ENCODE data around the gene C1orf167.

The C1orf167 gene

DNA sequence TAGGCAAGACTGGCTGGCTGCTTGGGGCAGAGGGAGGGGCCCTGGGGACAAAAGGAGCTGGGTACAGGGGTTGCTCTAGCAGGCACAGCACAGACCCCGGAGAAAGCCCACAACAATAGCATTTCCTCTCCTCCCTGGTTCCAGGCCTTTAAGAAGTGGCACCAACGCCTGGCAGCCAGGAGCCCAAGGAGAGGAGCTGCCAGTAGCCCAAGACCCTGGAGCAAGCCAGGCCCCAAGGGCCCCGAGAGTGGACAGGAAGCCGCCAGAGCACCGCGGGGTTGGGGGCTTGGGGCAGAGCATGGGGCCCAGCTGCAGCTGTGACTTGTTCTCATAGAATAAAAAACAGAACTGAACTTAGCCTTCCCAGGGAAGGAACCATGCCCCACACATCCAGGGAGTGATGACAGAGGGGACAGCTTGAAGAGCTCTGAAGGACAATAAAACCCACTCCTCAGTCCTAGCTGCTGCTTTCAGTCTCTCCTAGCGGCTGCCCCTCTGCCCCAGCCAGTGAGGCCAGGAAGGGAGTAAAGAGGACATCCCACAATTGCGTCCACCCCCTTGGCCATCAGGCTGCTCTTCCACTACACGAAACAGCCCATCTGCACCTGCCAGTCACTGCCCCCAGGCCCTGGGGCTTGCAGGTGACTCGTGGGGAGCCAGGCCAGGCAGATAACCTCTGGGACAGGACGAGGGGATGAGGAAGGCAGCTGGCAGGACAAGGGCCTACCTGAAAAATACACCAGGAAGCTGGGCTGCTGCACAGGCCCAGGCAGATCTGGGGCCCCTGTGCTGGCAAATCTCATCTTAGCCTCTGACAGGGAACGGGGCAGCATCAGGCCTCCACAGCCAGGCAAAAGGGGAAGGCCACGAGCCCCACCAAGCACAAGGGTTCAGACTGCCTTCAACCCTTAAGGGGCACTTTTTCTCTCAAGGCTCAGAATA is 27.4 kb downstream of the C1orf167 start:
- Histone ChIP-seq H4K20me1 (ENCODE audit: insufficient read depth, low read length) (no peaks in the 10 kb centered on the region), H3K36me3 (replicated peaks; ENCODE audit: insufficient read depth, low read length) (no peaks in the 10 kb centered on the region), H3K4me3 (ENCODE audit: low read length) (no peak overlapping the region), H3K9me2 (replicated peaks; ENCODE audit: insufficient read depth, low read length) (no peaks in the 10 kb centered on the region), H3K4me1 (ENCODE audit: low read length) (peaks cover 6% of the 10 kb centered on the region), H3F3A (ENCODE audit: insufficient read depth, low read length) (peaks cover 6% of the 10 kb centered on the region), H3K27ac (ENCODE audit: low read length) (no peak overlapping the region), H3K4me2 (ENCODE audit: low read depth, low read length) (no peak overlapping the region), H3K27me3 (replicated peaks; ENCODE audit: insufficient read depth, low read length) (no peaks in the 10 kb centered on the region), H3K9me3 (replicated peaks; ENCODE audit: insufficient read depth, low read length) (no peaks in the 10 kb centered on the region), H2AFZ (ENCODE audit: low read length) (no peak overlapping the region), H3K79me2 (ENCODE audit: low read length) (no peaks in the 10 kb centered on the region), H3K9ac (ENCODE audit: low read length) (no peak overlapping the region)
- no peak for DNase-seq
- TF ChIP-seq, protein P1, sequence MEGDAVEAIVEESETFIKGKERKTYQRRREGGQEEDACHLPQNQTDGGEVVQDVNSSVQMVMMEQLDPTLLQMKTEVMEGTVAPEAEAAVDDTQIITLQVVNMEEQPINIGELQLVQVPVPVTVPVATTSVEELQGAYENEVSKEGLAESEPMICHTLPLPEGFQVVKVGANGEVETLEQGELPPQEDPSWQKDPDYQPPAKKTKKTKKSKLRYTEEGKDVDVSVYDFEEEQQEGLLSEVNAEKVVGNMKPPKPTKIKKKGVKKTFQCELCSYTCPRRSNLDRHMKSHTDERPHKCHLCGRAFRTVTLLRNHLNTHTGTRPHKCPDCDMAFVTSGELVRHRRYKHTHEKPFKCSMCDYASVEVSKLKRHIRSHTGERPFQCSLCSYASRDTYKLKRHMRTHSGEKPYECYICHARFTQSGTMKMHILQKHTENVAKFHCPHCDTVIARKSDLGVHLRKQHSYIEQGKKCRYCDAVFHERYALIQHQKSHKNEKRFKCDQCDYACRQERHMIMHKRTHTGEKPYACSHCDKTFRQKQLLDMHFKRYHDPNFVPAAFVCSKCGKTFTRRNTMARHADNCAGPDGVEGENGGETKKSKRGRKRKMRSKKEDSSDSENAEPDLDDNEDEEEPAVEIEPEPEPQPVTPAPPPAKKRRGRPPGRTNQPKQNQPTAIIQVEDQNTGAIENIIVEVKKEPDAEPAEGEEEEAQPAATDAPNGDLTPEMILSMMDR (IDR thresholded peaks at IDR 0.05; ENCODE audit: low read length): no peak
- no peak for TF ChIP-seq EZH2 (optimal IDR thresholded peaks at IDR 0.05; ENCODE audit: low read depth, low read length)
- no peak for TF ChIP-seq EZH2phosphoT487 (IDR thresholded peaks at IDR 0.05; ENCODE audit: low read length)

- Histone ChIP-seq H3K36me3 (replicated peaks; ENCODE audit: insufficient read depth, low read length) (no peaks in the 10 kb centered on the region), H3K79me2 (ENCODE audit: low read length) (no peaks in the 10 kb centered on the region), H3K9me3 (replicated peaks; ENCODE audit: insufficient read depth, low read length) (no peaks in the 10 kb centered on the region), H2AFZ (ENCODE audit: low read length) (no peak overlapping the region), H3K9me2 (replicated peaks; ENCODE audit: insufficient read depth, low read length) (no peaks in the 10 kb centered on the region), H3F3A (ENCODE audit: insufficient read depth, low read length) (no peaks in the 10 kb centered on the region), H3K4me3 (ENCODE audit: low read length) (no peak overlapping the region), H3K9ac (ENCODE audit: low read length) (no peak overlapping the region), H3K4me2 (ENCODE audit: low read depth, low read length) (no peak overlapping the region), H3K27me3 (replicated peaks; ENCODE audit: insufficient read depth, low read length) (no peaks in the 10 kb centered on the region), H3K4me1 (ENCODE audit: low read length) (no peaks in the 10 kb centered on the region), H4K20me1 (ENCODE audit: insufficient read depth, low read length) (no peaks in the 10 kb centered on the region), H3K27ac (ENCODE audit: low read length) (no peak overlapping the region)
- TF ChIP-seq EZH2 (optimal IDR thresholded peaks at IDR 0.05; ENCODE audit: low read depth, low read length) (no peak), EZH2phosphoT487 (IDR thresholded peaks at IDR 0.05; ENCODE audit: low read length) (no peak)
- TF ChIP-seq, protein P1 (IDR thresholded peaks at IDR 0.05; ENCODE audit: low read length): no peak
- no peak for DNase-seq
These were observed 28.3 kb downstream of the C1orf167 start for GRCh38 chr1:11790101-11790879.

DNA sequence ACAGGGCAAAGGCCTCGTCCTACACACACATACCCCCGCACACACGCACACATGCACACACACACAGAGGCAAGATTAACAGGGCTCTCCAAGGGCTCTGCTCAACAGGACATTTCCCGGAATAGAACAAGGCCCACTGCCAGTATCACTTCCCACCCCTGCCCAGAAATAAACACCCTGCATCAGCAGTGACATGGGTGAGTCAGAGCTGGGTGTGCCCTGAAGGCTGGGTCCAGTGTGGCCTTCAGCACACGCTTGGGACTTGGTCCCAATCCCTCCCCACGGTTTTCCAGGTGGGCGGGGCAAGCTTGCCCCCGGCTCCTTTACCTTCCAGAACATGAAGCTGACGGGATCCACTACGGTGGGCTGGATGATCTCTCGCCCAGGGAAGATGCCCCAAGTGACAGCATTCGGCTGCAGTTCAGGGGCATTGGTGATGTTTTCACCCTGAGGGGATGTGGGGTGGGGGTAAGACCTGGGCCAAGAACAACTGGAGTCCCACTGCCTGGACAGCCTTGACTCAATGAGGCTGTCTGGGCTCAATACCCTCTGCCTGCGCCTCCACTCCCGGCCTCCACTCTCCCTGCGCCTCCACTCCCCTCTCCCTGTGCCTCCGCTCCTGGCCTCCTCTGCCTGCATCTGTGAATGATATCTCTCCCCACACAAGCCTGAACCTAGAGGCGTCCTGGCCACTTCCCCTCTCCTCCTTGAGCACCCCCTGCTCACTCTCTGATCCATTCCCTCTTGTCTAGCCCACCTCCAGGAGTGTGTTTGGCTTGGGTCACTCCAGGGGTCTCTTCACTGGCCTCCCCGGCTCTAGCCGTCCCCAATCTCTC is 29.1 kb downstream of the C1orf167 start:
- no peak overlapping the region for H3K4me2 ChIP-seq (ENCODE audit: low read depth, low read length)
- no peak for DNase-seq

More for the DNA sequence above, 29.1 kb downstream of the C1orf167 start:
- Histone ChIP-seq H3K9me2 (replicated peaks; ENCODE audit: insufficient read depth, low read length) (no peaks in the 10 kb centered on the region), H3F3A (ENCODE audit: insufficient read depth, low read length) (no peaks in the 10 kb centered on the region), H3K4me1 (ENCODE audit: low read length) (no peaks in the 10 kb centered on the region), H3K36me3 (replicated peaks; ENCODE audit: insufficient read depth, low read length) (no peaks in the 10 kb centered on the region), H3K27me3 (replicated peaks; ENCODE audit: insufficient read depth, low read length) (no peaks in the 10 kb centered on the region), H3K79me2 (ENCODE audit: low read length) (no peaks in the 10 kb centered on the region), H3K9me3 (replicated peaks; ENCODE audit: insufficient read depth, low read length) (no peaks in the 10 kb centered on the region), H3K9ac (ENCODE audit: low read length) (no peak overlapping the region), H2AFZ (ENCODE audit: low read length) (no peak overlapping the region), H3K27ac (ENCODE audit: low read length) (no peak overlapping the region), H4K20me1 (ENCODE audit: insufficient read depth, low read length) (no peaks in the 10 kb centered on the region), H3K4me3 (ENCODE audit: low read length) (no peak overlapping the region)
- TF ChIP-seq EZH2phosphoT487 (IDR thresholded peaks at IDR 0.05; ENCODE audit: low read length) (no peak), EZH2 (optimal IDR thresholded peaks at IDR 0.05; ENCODE audit: low read depth, low read length) (no peak)
- TF ChIP-seq, protein P1 (IDR thresholded peaks at IDR 0.05; ENCODE audit: low read length): no peak

All from MM.1S (cell line).